Mucosa of descending colon (tissue), 3 donors: ENCODE data around the gene THEM4. TPM values are rescaled to one million over a fixed set of nuclear protein-coding genes. Genes with fewer than 3 reads are reported as not detected.

Experiments used
- ATAC-seq: fragments of 200-7000 bp; cut with Tn5 transposase; one replicate; pipeline ENCODE4 v1.9.1; 2020; ENCODE audit warnings: mild to moderate bottlenecking, moderate library complexity
- DNase-seq, 3 donors: peaks; one replicate each; pipeline ENCODE4 v3.0.0-alpha.2; 2020
- H3K36me3 ChIP-seq: fragments of 200-600 bp; one replicate; pipeline ENCODE4 v1.8.0; 2021; ENCODE audit warnings: low read depth, mild to moderate bottlenecking
- H3K4me1 ChIP-seq: fragments of 200-600 bp; one replicate; pipeline ENCODE4 v1.8.0; 2021; ENCODE audit warnings: low read depth, mild to moderate bottlenecking
- H3K4me3 ChIP-seq: fragments of 200-600 bp; one replicate; pipeline ENCODE4 v1.8.0; 2021; ENCODE audit warnings: mild to moderate bottlenecking
- H3K9me3 ChIP-seq: fragments of 200-600 bp; one replicate; pipeline ENCODE4 v1.8.0; 2021; ENCODE audit warnings: mild to moderate bottlenecking
- CTCF ChIP-seq: fragments of 200-600 bp; IDR thresholded peaks from one replicate; pipeline ENCODE4 v1.8.0; 2022; ENCODE audit warnings: antibody characterized with exemption, mild to moderate bottlenecking
- intact Hi-C, 2 donors: fragments of 100-400 bp; cut with DNase I in 1 of 2; cut with micrococcal nuclease in 1 of 2; formaldehyde crosslinking; loops; one replicate each; pipeline versions ENCODE4 v1.11.0 to v1.11.1; 2022; cut with DNase I, micrococcal nuclease
- total RNA-seq, 3 donors: library from RNA; stranded (reverse); fragmentation: NEBNext Ultra II Directional in 2 of 3; extraction: Animal tissue kit (Norgen Biotek cat#: 25700) in 2 of 3; gene quantifications; one replicate each; pipeline versions ENCODE4 v1.2.1 to v1.2.4, GENCODE V29; 2021 to 2023
- donor health status: DM: no; HTN: no; CAD: no; lungs with moderate emphysema.
- donor health status: DM: no; HTN: no; CAD: no.
- donor health status: DM: no; HTN: yes; CAD: no.

THEM4 gene
- total RNA-seq, 3 donors from 2014 or later, result 9.1 to 12.7 (median 11.3) TPM

DNA sequence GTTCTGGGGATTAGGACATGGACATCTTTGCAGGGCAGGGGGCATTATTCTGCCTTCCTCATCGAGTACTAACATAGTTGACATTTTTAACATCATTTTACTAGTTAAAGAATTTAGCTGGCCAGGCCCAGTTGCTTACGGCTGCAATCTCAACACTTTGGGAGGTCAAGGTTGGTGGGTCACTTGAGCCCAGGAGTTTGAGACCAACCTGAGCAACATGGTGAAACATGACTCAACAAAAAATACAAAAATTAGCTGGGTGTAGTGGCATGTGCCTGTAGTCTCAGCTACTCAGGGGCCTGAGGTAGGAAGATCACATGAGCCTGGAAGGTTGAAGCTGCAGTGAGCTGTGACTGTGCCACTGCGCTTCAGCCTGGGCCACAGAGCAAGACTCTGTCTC is 29.8 kb upstream of the THEM4 start:
- intact Hi-C loops, result no loop called here
- Histone ChIP-seq H3K36me3 (no peaks in the 10 kb centered on the region), H3K4me1 (peaks cover 4% of the 10 kb centered on the region), H3K9me3 (no peaks in the 10 kb centered on the region), H3K4me3 (no peak overlapping the region)
- TF ChIP-seq CTCF, result no peak
- ATAC-seq, result no peak
- no peak for DNase-seq

DNA sequence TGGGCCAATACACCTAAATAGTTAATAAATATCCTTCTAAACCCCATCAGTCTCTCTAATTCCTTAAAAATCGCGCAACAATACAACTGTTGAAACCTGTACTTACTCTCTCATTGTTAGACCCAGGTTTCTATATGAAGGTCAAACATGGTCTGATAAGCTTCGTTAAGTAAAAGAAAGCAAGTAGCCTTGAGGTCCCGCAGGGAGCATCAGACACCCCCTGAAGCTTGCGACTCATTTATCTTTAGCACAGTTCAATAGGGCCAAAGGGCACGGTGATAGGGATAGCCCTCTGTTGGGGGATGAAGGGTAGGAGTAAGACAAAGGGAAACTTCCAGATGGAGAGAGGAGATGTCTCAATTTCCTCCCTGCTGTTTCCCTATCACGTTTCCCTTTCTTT is 27.3 kb upstream of the THEM4 start:
- intact Hi-C loops, result no loop called here
- H3K4me3 ChIP-seq, result no peak overlapping the region
- ATAC-seq, result peak; percentile 35
- H3K9me3 ChIP-seq, result no peaks in the 10 kb centered on the region
- H3K36me3 ChIP-seq, result no peaks in the 10 kb centered on the region
- no peak for DNase-seq
- no peaks in the 10 kb centered on the region for H3K4me1 ChIP-seq
- TF ChIP-seq CTCF, result no peak

- no peaks in the 10 kb centered on the region for H3K36me3 ChIP-seq
- intact Hi-C loops, result loop anchor here in 1 of 2 donors (2.0 kb wide), 1 partner anchor 65 kb away; no protein-coding TSS in a partner anchor
- H3K4me3 ChIP-seq, result no peak overlapping the region
- DNase-seq, result no peak
- no peak for TF ChIP-seq CTCF
- peak; percentile 65 for ATAC-seq
- H3K9me3 ChIP-seq, result no peaks in the 10 kb centered on the region
- no peaks in the 10 kb centered on the region for H3K4me1 ChIP-seq
Observed at GRCh38 chr1:151935894-151936602, 26.7 kb upstream of the THEM4 start.

DNA sequence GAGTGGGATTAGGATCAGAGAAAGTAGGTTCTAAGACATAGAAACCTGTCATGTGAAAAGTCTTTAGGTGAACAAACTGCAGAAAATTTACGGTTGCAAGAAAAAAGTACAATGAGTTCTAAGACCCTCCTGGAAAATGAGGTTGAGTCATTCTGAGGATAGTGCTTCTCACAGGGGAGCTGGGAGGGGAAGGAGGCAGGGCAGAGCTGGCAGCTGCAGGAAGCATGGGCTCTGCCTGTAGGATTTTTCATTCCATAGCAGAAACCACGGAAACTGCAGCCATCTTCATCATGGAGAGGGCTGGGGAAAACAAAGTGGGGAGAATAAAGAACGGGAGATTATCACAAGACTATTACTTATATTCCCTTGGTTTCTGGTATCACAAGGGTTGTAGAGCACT is 25.8 kb upstream of the THEM4 start:
- H3K4me1 ChIP-seq, result no peaks in the 10 kb centered on the region
- ATAC-seq (peak; percentile 56), DNase-seq (no peak)
- H3K4me3 ChIP-seq, result no peak overlapping the region
- H3K9me3 ChIP-seq, result no peaks in the 10 kb centered on the region
- intact Hi-C loops, result loop anchor here in 1 of 2 donors (2.0 kb wide), 1 partner anchor 66 kb away; no protein-coding TSS in a partner anchor
- no peak for TF ChIP-seq CTCF
- H3K36me3 ChIP-seq, result no peaks in the 10 kb centered on the region

DNA sequence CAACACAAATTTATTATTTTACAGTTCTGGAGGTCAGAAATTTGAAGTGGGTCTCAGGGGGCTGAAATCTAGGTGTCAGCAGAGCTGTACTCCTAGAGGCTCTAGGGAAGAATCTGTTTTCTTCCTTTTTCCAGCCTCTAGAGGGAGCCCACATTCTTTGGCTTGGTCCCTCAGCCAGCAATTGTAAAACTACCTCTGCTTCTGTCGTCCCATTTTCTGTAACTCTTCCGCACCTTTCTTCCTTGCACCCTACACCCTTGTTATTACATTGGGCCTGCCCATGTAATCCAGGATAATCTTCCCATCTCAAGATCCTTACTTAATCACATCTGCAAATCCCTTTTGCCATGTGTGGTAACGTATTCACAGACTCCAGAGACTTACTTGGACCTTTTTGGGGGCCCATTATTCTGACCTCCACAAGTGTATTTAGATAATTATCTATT is 24.8 kb upstream of the THEM4 start:
- TF ChIP-seq CTCF, result peak; percentile 44
- H3K36me3 ChIP-seq, result no peaks in the 10 kb centered on the region
- H3K4me1 ChIP-seq, result no peaks in the 10 kb centered on the region
- peak; percentile 85 for ATAC-seq
- peak in 1 of 3 donors; percentile 75 for DNase-seq
- H3K9me3 ChIP-seq, result no peaks in the 10 kb centered on the region
- no peak overlapping the region for H3K4me3 ChIP-seq
- intact Hi-C loops, result loop anchor here (2.0 to 5.0 kb wide), 2 partner anchors 67 to 68 kb away; no protein-coding TSS in a partner anchor
